SK-N-SH (cell line): ENCODE measurements around the gene SMKR1.

Experiments used
- CTCF ChIP-seq: fragments of 200-600 bp; sonication (generic); IDR thresholded peaks from 2 replicates; pipeline ENCODE4 v1.6.1; 2017; ENCODE audit warnings: antibody characterized with exemption, mild to moderate bottlenecking, moderate library complexity
- ELF1 ChIP-seq: IDR thresholded peaks from 2 replicates; pipeline ENCODE4 v1.4.0; 2012
- EP300 ChIP-seq, 2 experiments: IDR thresholded peaks; 2 replicates each; pipeline versions ENCODE4 v1.4.0 to v1.6.1; 2012; ENCODE audit warnings: borderline replicate concordance in 1 of 2, low read depth in 1 of 2, low read length in 1 of 2
- FOXM1 ChIP-seq: IDR thresholded peaks from 2 replicates; pipeline ENCODE4 v1.4.0; 2012; ENCODE audit warnings: low read depth, mild to moderate bottlenecking
- MAX ChIP-seq: IDR thresholded peaks from 2 replicates; pipeline ENCODE4 v1.4.0; 2012; ENCODE audit warnings: low read depth
- POLR2AphosphoS5 ChIP-seq: IDR thresholded peaks from 2 replicates; pipeline ENCODE4 v1.6.1; 2012; ENCODE audit warnings: low read depth, low read length
- RAD21 ChIP-seq: IDR thresholded peaks from 2 replicates; pipeline ENCODE4 v1.6.1; 2012; ENCODE audit warnings: mild to moderate bottlenecking, low read length
- RFX5 ChIP-seq: IDR thresholded peaks from 2 replicates; pipeline ENCODE4 v1.6.1; 2012; ENCODE audit warnings: mild to moderate bottlenecking, improper control_type of control experiment, low read length
- SIN3A ChIP-seq: IDR thresholded peaks from 2 replicates; pipeline ENCODE4 v1.6.1; 2012; ENCODE audit warnings: low read depth, mild to moderate bottlenecking, low read length, moderate library complexity, borderline replicate concordance
- TAF1 ChIP-seq: IDR thresholded peaks from 2 replicates; pipeline ENCODE4 v1.6.1; 2012; ENCODE audit warnings: low read depth, mild to moderate bottlenecking, low read length, moderate library complexity, borderline replicate concordance
- TEAD4 ChIP-seq: IDR thresholded peaks from 2 replicates; pipeline ENCODE4 v1.4.0; 2012; ENCODE audit warnings: mild to moderate bottlenecking, borderline replicate concordance; ENCODE audit not compliant: insufficient read depth
- USF1 ChIP-seq: IDR thresholded peaks from 2 replicates; pipeline ENCODE4 v1.4.0; 2012; ENCODE audit warnings: low read depth, borderline replicate concordance
- YY1 ChIP-seq: IDR thresholded peaks from 2 replicates; pipeline ENCODE4 v1.4.0; 2012; ENCODE audit warnings: low read depth, mild to moderate bottlenecking
- TF ChIP-seq, protein P1 (sequence below): IDR thresholded peaks from 2 replicates; pipeline ENCODE4; 2012

DNA sequence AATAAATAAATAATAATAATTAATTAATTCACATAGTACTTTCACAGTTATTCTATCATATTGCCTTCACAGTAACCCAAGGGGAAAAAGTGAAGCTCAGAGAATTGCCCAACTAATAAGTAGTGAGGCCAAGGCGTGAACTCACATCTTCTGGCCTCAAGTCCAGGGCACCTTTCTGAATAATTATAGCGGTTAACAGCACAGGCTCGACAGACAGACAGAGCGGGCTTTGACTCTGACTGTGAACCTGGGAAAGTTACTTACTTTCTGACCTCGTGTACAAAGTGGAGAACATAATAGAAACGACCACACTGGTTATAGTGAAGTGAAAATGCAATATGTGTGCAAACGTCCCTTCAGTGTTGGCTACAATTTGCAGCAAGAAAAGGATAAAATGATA is 5.7 kb upstream of the SMKR1 start:
- TF ChIP-seq CTCF (no peak), MAX (no peak), RFX5 (no peak), TEAD4 (no peak), EP300 (IDR thresholded peaks at IDR 0.05; ENCODE audit: borderline replicate concordance in 1 of 2, low read depth in 1 of 2, low read length in 1 of 2) (no peak), YY1 (no peak), SIN3A (no peak), FOXM1 (no peak), RAD21 (no peak), TAF1 (no peak), USF1 (no peak), POLR2AphosphoS5 (no peak), ELF1 (no peak)
- TF ChIP-seq, protein P1, sequence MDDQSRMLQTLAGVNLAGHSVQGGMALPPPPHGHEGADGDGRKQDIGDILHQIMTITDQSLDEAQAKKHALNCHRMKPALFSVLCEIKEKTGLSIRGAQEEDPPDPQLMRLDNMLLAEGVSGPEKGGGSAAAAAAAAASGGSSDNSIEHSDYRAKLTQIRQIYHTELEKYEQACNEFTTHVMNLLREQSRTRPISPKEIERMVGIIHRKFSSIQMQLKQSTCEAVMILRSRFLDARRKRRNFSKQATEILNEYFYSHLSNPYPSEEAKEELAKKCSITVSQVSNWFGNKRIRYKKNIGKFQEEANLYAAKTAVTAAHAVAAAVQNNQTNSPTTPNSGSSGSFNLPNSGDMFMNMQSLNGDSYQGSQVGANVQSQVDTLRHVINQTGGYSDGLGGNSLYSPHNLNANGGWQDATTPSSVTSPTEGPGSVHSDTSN = no peak
